Neuronal stem cell (in vitro differentiated cells): ENCODE measurements around the gene SDE2.

ENCODE experiments used
- DNase-seq: peaks from one replicate; pipeline ENCODE4 v3.0.0-alpha.2; 2013; ENCODE audit warnings: low spot score
- H2AFZ ChIP-seq: one replicate; pipeline ENCODE4 v1.6.1; 2013; ENCODE audit warnings: mild to moderate bottlenecking, low read length, inconsistent platforms
- H2AK5ac ChIP-seq: 2 replicates; pipeline ENCODE4 v1.6.1; 2013; ENCODE audit warnings: low read depth, mild to moderate bottlenecking, inconsistent platforms, low read length, moderate library complexity, mixed read lengths
- H2BK120ac ChIP-seq: 2 replicates; pipeline ENCODE4 v1.6.1; 2013; ENCODE audit warnings: low read depth, mild to moderate bottlenecking, inconsistent platforms, low read length, moderate library complexity, mixed read lengths
- H2BK12ac ChIP-seq: one replicate; pipeline ENCODE4 v1.6.1; 2013; ENCODE audit warnings: low read length, inconsistent platforms
- H2BK15ac ChIP-seq: 2 replicates; pipeline ENCODE4 v1.6.1; 2013; ENCODE audit warnings: mild to moderate bottlenecking, low read length, inconsistent platforms, mixed read lengths
- H2BK5ac ChIP-seq: one replicate; pipeline ENCODE4 v1.6.1; 2013; ENCODE audit warnings: inconsistent platforms, mild to moderate bottlenecking, low read length, moderate library complexity
- H3K14ac ChIP-seq: one replicate; pipeline ENCODE4 v1.6.1; 2013; ENCODE audit warnings: low read length, inconsistent platforms
- H3K18ac ChIP-seq: 2 replicates; pipeline ENCODE4 v1.6.1; 2013; ENCODE audit warnings: low read length, inconsistent platforms
- H3K23ac ChIP-seq: 2 replicates; pipeline ENCODE4 v1.6.1; 2013; ENCODE audit warnings: low read depth, mild to moderate bottlenecking, mixed read lengths, low read length, inconsistent platforms; ENCODE audit not compliant: poor library complexity
- H3K27ac ChIP-seq: replicated peaks from 3 replicates; pipeline ENCODE4 v1.5.1; 2013; ENCODE audit warnings: low read length, inconsistent platforms
- H3K27me3 ChIP-seq, 3 experiments: 2 replicates each; pipeline ENCODE4 v1.6.1; 2013; ENCODE audit warnings: low read length in 3 of 3, mild to moderate bottlenecking in 2 of 3, inconsistent platforms in 1 of 3, low read depth in 1 of 3, mixed read lengths in 1 of 3, moderate library complexity in 1 of 3; ENCODE audit not compliant: control insufficient read depth in 3 of 3, insufficient read depth in 3 of 3
- H3K36me3 ChIP-seq, 2 donors: replicated peaks in 1 of 2; 2 replicates each; pipeline ENCODE4 v1.6.1; 2013; ENCODE audit warnings: low read length in 2 of 2; ENCODE audit not compliant: control insufficient read depth in 2 of 2, insufficient read depth in 2 of 2
- H3K4ac ChIP-seq: 2 replicates; pipeline ENCODE4 v1.6.1; 2013; ENCODE audit warnings: inconsistent platforms, mild to moderate bottlenecking, low read length, moderate library complexity
- H3K4me1 ChIP-seq, 2 donors: 1 replicate in 1 of 2; 2 replicates in 1 of 2; pipeline ENCODE4 v1.6.1; 2013; ENCODE audit warnings: low read length in 2 of 2, low read depth in 1 of 2; ENCODE audit not compliant: control insufficient read depth in 2 of 2, insufficient read depth in 1 of 2
- H3K4me2 ChIP-seq: one replicate; pipeline ENCODE4 v1.6.1; 2013; ENCODE audit warnings: mild to moderate bottlenecking, low read length, inconsistent platforms; ENCODE audit not compliant: insufficient read depth, poor library complexity, severe bottlenecking
- H3K4me3 ChIP-seq, 2 donors: 2 replicates each; pipeline ENCODE4 v1.5.1; 2013; ENCODE audit warnings: low read length in 2 of 2, mild to moderate bottlenecking in 2 of 2, inconsistent platforms in 1 of 2, moderate library complexity in 1 of 2
- H3K79me1 ChIP-seq: one replicate; pipeline ENCODE4 v1.6.1; 2013; ENCODE audit warnings: low read depth, mild to moderate bottlenecking, inconsistent platforms, low read length, moderate library complexity
- H3K9ac ChIP-seq: one replicate; pipeline ENCODE4 v1.6.1; 2013; ENCODE audit warnings: mild to moderate bottlenecking, low read depth, low read length, inconsistent platforms; ENCODE audit not compliant: poor library complexity
- H3K9me3 ChIP-seq, 2 donors: replicated peaks in 1 of 2; 2 replicates each; pipeline versions ENCODE3 to v1.6.1; 2013; ENCODE audit warnings: low read length in 2 of 2, mild to moderate bottlenecking in 2 of 2, inconsistent platforms in 1 of 2, low read depth in 1 of 2, mixed read lengths in 1 of 2, moderate library complexity in 1 of 2; ENCODE audit not compliant: control insufficient read depth in 2 of 2, insufficient read depth in 1 of 2
- H4K8ac ChIP-seq: one replicate; pipeline ENCODE4 v1.6.1; 2013; ENCODE audit warnings: low read depth, mild to moderate bottlenecking, inconsistent platforms, low read length, moderate library complexity
- H4K91ac ChIP-seq: one replicate; pipeline ENCODE4 v1.6.1; 2013; ENCODE audit warnings: low read length, low read depth, mild to moderate bottlenecking, inconsistent platforms; ENCODE audit not compliant: poor library complexity
- whole genome bisulfite sequencing, 2 donors: extraction: QIAGEN DNeasy Blood & Tissue Kit; methylation state at CpG; one replicate each; pipeline ENCODE4 v1.1.7; 2013; ENCODE audit warnings: missing lambda C conversion rate in 2 of 2, mixed read lengths in 1 of 2; ENCODE audit not compliant: insufficient read length in 2 of 2, insufficient replicate concordance in 1 of 2; ENCODE audit errors: extremely low coverage in 2 of 2; 5-methylcytosine and 5-hydroxymethylcytosine counted together

The SDE2 gene

DNA sequence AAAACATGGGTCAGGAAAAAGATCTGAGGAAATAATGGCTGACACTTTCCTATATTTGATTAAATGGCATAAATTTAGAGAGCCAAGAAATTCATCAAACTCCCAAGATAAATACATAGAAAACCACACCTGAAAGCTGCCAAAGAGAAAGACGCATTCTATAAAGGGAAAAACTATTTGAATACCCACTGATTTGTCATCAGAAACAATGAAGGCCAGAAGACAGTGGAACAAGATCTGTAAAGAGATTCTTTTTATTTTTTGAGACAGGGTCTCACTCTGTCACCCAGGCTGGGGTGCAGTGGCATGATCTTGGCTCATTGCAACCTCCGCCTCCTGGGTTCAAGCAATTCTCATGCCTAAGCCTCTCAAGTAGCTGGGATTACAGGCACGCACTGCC is 17.4 kb downstream of the SDE2 start:
- H3K4me3 ChIP-seq, result no peak overlapping the region
- no peak overlapping the region for H3K4me2 ChIP-seq
- H4K8ac ChIP-seq, result no peak overlapping the region
- H2BK5ac ChIP-seq, result no peak overlapping the region
- no peak overlapping the region for H2AK5ac ChIP-seq
- no peaks in the 10 kb centered on the region for H3K4me1 ChIP-seq
- no peak overlapping the region for H3K23ac ChIP-seq
- H3K9ac ChIP-seq, result no peak overlapping the region
- H2BK120ac ChIP-seq, result no peak overlapping the region
- no peak overlapping the region for H3K27ac ChIP-seq
- H3K18ac ChIP-seq, result no peak overlapping the region
- no peak overlapping the region for H3K4ac ChIP-seq
- no peaks in the 10 kb centered on the region for H3K79me1 ChIP-seq
- WGBS, 2 donors, result no CpG with 5 or more reads among the region's 3 CpGs
- no peak overlapping the region for H4K91ac ChIP-seq
- no peaks in the 10 kb centered on the region for H3K27me3 ChIP-seq
- no peak overlapping the region for H2BK12ac ChIP-seq
- no peak overlapping the region for H2BK15ac ChIP-seq
- no peak overlapping the region for H2AFZ ChIP-seq
- peaks cover 1 to 24% of the 10 kb centered on the region in 2 donors for H3K9me3 ChIP-seq
- H3K36me3 ChIP-seq, result peaks cover 8 to 78% of the 10 kb centered on the region in 2 donors
- DNase-seq, result no peak
- H3K14ac ChIP-seq, result no peak overlapping the region

DNA sequence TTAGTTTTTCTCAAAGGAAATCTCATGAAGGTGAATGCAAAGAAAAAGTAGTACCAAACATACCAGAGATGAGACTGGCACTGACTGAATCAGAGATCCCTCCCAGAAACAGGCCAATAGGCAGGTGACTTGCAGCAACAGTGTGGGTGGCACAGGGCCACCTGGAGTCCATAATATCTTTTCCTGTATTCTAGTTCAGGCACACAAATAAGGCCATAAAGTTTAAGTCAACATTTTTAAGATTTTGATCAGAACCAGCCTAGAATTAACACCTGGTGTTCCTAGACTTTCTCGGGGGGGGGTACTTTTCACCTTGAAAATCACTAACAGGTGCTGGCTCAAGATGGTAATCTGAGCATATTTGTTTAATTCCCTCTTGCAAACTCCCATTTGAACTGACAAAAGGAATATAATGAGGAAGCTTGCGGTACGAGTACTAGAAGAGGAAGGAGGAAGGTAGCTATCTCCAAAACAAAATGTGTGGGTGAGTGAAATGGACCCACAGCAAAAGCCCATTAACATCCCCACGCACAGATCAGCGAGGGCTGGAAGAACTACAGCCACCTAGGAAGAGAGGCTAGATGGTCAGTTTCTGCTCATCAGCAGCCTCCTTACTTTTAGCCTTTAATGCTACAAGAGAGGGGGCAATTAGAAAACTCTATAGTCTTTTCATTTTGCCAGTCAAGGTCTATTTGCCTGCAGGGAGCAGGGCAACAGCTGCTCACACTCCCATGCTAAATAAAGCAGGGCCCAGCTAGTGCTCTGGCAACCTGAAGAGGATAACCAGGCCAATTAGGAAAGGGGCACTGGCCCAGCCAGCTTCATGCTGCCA is 18.9 kb downstream of the SDE2 start:
- no peak overlapping the region for H3K27ac ChIP-seq
- no peak overlapping the region for H3K4ac ChIP-seq
- no peak overlapping the region for H4K8ac ChIP-seq
- no peaks in the 10 kb centered on the region for H3K27me3 ChIP-seq
- peaks cover 6 to 63% of the 10 kb centered on the region in 2 donors for H3K36me3 ChIP-seq
- H3K18ac ChIP-seq, result no peak overlapping the region
- H2BK120ac ChIP-seq, result no peak overlapping the region
- H3K4me3 ChIP-seq, result no peak overlapping the region
- DNase-seq, result no peak
- WGBS, 2 donors, result no CpG with 5 or more reads among the region's 5 CpGs
- no peak overlapping the region for H3K9ac ChIP-seq
- H3K4me1 ChIP-seq, result no peaks in the 10 kb centered on the region
- no peak overlapping the region for H2BK15ac ChIP-seq
- no peak overlapping the region for H2AFZ ChIP-seq
- H2BK5ac ChIP-seq, result no peak overlapping the region
- no peak overlapping the region for H2BK12ac ChIP-seq
- no peak overlapping the region for H3K14ac ChIP-seq
- H3K79me1 ChIP-seq, result no peaks in the 10 kb centered on the region
- H3K23ac ChIP-seq, result no peak overlapping the region
- H3K4me2 ChIP-seq, result no peak overlapping the region
- no peak overlapping the region for H4K91ac ChIP-seq
- H3K9me3 ChIP-seq, result peaks cover 1 to 24% of the 10 kb centered on the region in 2 donors
- H2AK5ac ChIP-seq, result no peak overlapping the region

DNA sequence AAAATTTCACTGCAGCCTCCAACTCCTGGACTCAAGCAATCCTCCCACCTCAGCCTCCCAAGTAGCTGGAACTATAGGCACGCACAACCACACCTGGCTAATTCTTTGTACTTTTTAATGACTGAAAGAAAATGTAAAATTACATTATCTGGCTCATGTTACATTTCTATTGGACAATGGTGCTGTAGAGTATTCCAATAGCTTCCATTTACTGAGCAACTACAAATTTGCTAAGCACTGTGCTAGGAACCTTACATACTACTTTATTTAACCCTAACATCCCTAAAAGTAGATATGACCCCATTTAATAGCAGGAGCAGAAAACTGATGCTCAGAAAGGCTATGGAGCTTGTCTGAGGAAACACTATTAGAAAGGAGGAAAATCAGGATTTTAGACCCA is 19.7 kb downstream of the SDE2 start:
- Histone ChIP-seq H3K4ac (no peak overlapping the region), H2BK120ac (no peak overlapping the region), H3K4me2 (no peak overlapping the region), H3K27me3 (no peaks in the 10 kb centered on the region), H3K14ac (no peak overlapping the region), H3K9me3 (peaks cover 1 to 24% of the 10 kb centered on the region in 2 donors), H4K8ac (no peak overlapping the region), H2AK5ac (no peak overlapping the region), H4K91ac (no peak overlapping the region), H3K4me3 (no peak overlapping the region), H3K36me3 (peaks cover 4 to 55% of the 10 kb centered on the region in 2 donors), H3K23ac (no peak overlapping the region), H3K18ac (no peak overlapping the region), H3K9ac (no peak overlapping the region), H2BK5ac (no peak overlapping the region), H3K4me1 (no peaks in the 10 kb centered on the region), H3K27ac (no peak overlapping the region), H2AFZ (no peak overlapping the region), H2BK12ac (no peak overlapping the region), H2BK15ac (no peak overlapping the region), H3K79me1 (no peaks in the 10 kb centered on the region)
- WGBS, 2 donors, result no CpG with 5 or more reads among the region's 1 CpG
- no peak for DNase-seq

DNA sequence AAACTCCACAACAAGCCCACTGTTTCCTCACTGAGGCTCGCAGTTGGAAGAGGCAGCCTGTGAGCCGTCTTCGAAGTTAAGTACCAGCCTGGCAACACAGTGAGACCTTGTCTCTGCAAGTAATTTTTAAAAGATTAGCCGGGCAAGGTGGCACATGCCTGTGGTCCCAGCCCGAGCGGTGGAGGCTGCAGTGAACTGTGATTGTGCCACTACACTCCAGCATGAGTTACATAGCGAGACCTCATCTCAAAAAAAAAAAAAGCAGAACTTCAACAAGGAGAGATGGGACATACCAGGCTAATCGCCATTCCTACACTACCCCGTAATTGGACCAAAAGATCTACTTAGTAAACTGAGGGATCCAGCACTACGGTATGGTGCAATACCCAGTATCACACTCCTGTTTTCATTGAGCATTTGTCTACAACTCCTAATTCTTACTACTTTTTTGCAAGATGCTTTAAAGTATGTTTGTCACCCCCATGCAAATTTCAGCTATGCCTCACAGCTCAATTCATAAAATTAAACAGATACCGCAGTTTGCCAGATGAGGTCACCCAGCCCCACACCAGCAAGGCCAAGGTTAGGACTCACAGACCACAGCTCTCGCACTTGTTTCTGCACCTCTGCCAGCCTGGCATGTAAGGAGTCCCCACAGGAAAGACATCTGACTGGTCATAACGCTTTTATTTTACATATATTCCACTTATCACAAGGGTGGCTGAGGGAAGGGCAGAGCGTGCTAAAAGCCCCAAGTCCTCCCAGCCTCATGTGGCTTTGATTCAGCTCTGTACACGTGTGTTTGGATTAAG is 21.0 kb downstream of the SDE2 start:
- Histone ChIP-seq H3K27me3 (no peaks in the 10 kb centered on the region), H2AK5ac (no peak overlapping the region), H2BK5ac (no peak overlapping the region), H3K9ac (no peak overlapping the region), H3K27ac (no peak overlapping the region), H3K9me3 (peaks cover 1 to 21% of the 10 kb centered on the region in 2 donors), H3K4me1 (no peaks in the 10 kb centered on the region), H3K18ac (no peak overlapping the region), H2BK12ac (no peak overlapping the region), H2AFZ (no peak overlapping the region), H3K4me3 (no peak overlapping the region), H3K36me3 (peaks cover 2 to 43% of the 10 kb centered on the region in 2 donors), H2BK15ac (no peak overlapping the region), H3K4me2 (no peak overlapping the region), H4K91ac (no peak overlapping the region), H3K79me1 (no peaks in the 10 kb centered on the region), H2BK120ac (no peak overlapping the region), H4K8ac (no peak overlapping the region), H3K4ac (no peak overlapping the region), H3K23ac (no peak overlapping the region), H3K14ac (no peak overlapping the region)
- WGBS, 2 donors, result no CpG with 5 or more reads among the region's 15 CpGs
- no peak for DNase-seq
